HepG2 (cell line): ENCODE results near the gene GRK3. TPM values are rescaled to one million over a fixed set of nuclear protein-coding genes. Genes with fewer than 3 reads are reported as not detected.

ENCODE experiments used
- ATAC-seq: fragments of 200-7000 bp; cut with Tn5 transposase; 3 replicates; pipeline ENCODE4 v1.9.1; 2020; ENCODE audit warnings: mild to moderate bottlenecking, moderate library complexity
- BruUV-seq: library from RNA; stranded (reverse); fragments of 400-500 nt; replicated peaks from 2 replicates; lab custom pipeline; 2021; lab: Mats Ljungman, UMichigan
- CTCF ChIA-PET: fragments of 300-600 bp; formaldehyde crosslinking; extraction: SDS; loops from one replicate; lab custom pipeline; 2021; ENCODE audit warnings: low total read pairs, inconsistent platforms, low intra/inter-chr PET ratio; lab: Yijun Ruan, JAX
- POLR2A ChIA-PET: fragments of 350-600 bp; sonication (Branson Sonifier 250); formaldehyde crosslinking; loops from one replicate; lab custom pipeline; 2020; ENCODE audit warnings: antibody characterized with exemption, inconsistent platforms; lab: Yijun Ruan, JAX
- DNase-seq: peaks from one replicate; pipeline ENCODE4 v3.0.0-alpha.2; 2015; ENCODE audit warnings: low spot score
- FAIRE-seq: peaks from 3 replicates; lab custom pipeline; 2011; peaks lifted over from hg19 to GRCh38; lab: Jason Lieb, UNC
- H2AFZ ChIP-seq: one replicate; pipeline ENCODE4 v1.6.1; 2011; ENCODE audit warnings: low read length, inconsistent platforms
- H3K27ac ChIP-seq: fragments of 300-600 bp; 3 replicates; pipeline ENCODE4 v1.8.0; 2011; ENCODE audit warnings: mixed run types, mild to moderate bottlenecking, mixed read lengths, low read length, inconsistent platforms; ENCODE audit not compliant: insufficient read depth; ENCODE audit errors: extremely low read length
- H3K27me3 ChIP-seq, 2 experiments: fragments of 200-600 bp in 1 of 2; 2 replicates in 1 of 2; 3 replicates in 1 of 2; pipeline versions ENCODE4 v1.6.0 to v1.8.0; 2011; ENCODE audit warnings: low read length in 2 of 2, mild to moderate bottlenecking in 2 of 2, moderate library complexity in 2 of 2, inconsistent platforms in 1 of 2; ENCODE audit not compliant: insufficient read depth in 2 of 2, control insufficient read depth in 1 of 2
- H3K36me3 ChIP-seq, 2 experiments: fragments of 200-600 bp in 1 of 2; replicated peaks in 1 of 2; 2 replicates in 1 of 2; 3 replicates in 1 of 2; pipeline versions ENCODE4 v1.5.1 to v1.8.0; 2011; ENCODE audit warnings: low read length in 2 of 2, inconsistent platforms in 1 of 2; ENCODE audit not compliant: insufficient read depth in 2 of 2, control insufficient read depth in 1 of 2
- H3K4me1 ChIP-seq: 2 replicates; pipeline ENCODE4 v1.5.1; 2012; ENCODE audit warnings: low read length, inconsistent platforms; ENCODE audit not compliant: insufficient read depth
- H3K4me2 ChIP-seq: 2 replicates; pipeline ENCODE4 v1.6.0; 2011; ENCODE audit warnings: low read depth, low read length, inconsistent platforms
- H3K4me3 ChIP-seq, 3 experiments: fragments of 200-600 bp in 1 of 3; sonication (generic), shearing (Covaris generic) in 1 of 3; replicated peaks in 1 of 3; 2 replicates each; pipeline ENCODE4 v1.5.1; 2011 to 2016; ENCODE audit warnings: low read length in 3 of 3, inconsistent platforms in 2 of 3, low read depth in 2 of 3, mild to moderate bottlenecking in 2 of 3, control low read depth in 1 of 3, mixed read lengths in 1 of 3; ENCODE audit not compliant: insufficient read depth in 1 of 3
- H3K79me2 ChIP-seq: one replicate; pipeline ENCODE4 v1.6.1; 2011; ENCODE audit warnings: low read length, inconsistent platforms; ENCODE audit not compliant: insufficient read depth
- H3K9ac ChIP-seq: 2 replicates; pipeline ENCODE4 v1.6.0; 2011; ENCODE audit warnings: mild to moderate bottlenecking, low read depth, low read length, inconsistent platforms; ENCODE audit not compliant: insufficient read depth
- H3K9me3 ChIP-seq: 2 replicates; pipeline ENCODE4 v1.5.1; 2012; ENCODE audit warnings: mild to moderate bottlenecking, low read length
- H4K20me1 ChIP-seq: 2 replicates; pipeline ENCODE4 v1.6.0; 2011; ENCODE audit warnings: inconsistent platforms, mild to moderate bottlenecking, low read length, moderate library complexity; ENCODE audit not compliant: insufficient read depth
- BCL6 ChIP-seq: IDR thresholded peaks from 2 replicates; pipeline ENCODE4 v1.6.1; 2016; ENCODE audit warnings: missing genetic modification reagents, missing compliant biosample characterization
- NAIF1 ChIP-seq: sonication (generic); formaldehyde crosslinking; IDR thresholded peaks from 2 replicates; pipeline ENCODE4 v1.5.0; 2020; ENCODE audit warnings: mild to moderate bottlenecking, missing genetic modification reagents, borderline replicate concordance
- NR2F6 ChIP-seq, 2 experiments: IDR thresholded peaks; 2 replicates each; pipeline ENCODE4 v1.6.1; 2016; ENCODE audit warnings: antibody characterized with exemption in 1 of 2, mild to moderate bottlenecking in 1 of 2
- SPEN ChIP-seq: sonication (generic); formaldehyde crosslinking; IDR thresholded peaks from 2 replicates; pipeline ENCODE4 v1.5.1; 2020; ENCODE audit warnings: low read depth, mild to moderate bottlenecking, missing genetic modification reagents
- TEAD3 ChIP-seq: optimal IDR thresholded peaks from 2 replicates; pipeline ENCODE3; 2016; ENCODE audit warnings: borderline replicate concordance
- ZNF121 ChIP-seq: sonication (generic); formaldehyde crosslinking; IDR thresholded peaks from 2 replicates; pipeline ENCODE4 v1.5.0; 2020; ENCODE audit warnings: mild to moderate bottlenecking, missing genetic modification reagents
- WGBS: methylation state at CpG from one replicate; pipeline ENCODE4 v1.1.6; 2017; ENCODE audit warnings: low lambda C conversion rate; 5-methylcytosine and 5-hydroxymethylcytosine counted together
- in situ Hi-C: cut with HindIII; loops from 2 replicates; pipeline ENCODE4 v1.10.0; 2017; ENCODE audit warnings: low pct_unique_long_range_greater_than_20kb; ENCODE audit not compliant: extremely low pct_ligation_motif_present
- intact Hi-C: fragments of 100-400 bp; cut with micrococcal nuclease; formaldehyde crosslinking; loops from one replicate; pipeline ENCODE4 v1.10.0; 2022; ENCODE audit not compliant: unreplicated experiment
- polyA plus RNA-seq, 8 experiments: library from polyadenylated mRNA; depleted of rRNA in 3 of 8; stranded (reverse) in 7 of 8; unstranded in 1 of 8; fragments of >200 nt; fragmentation: Illumina TruSeq in 4 of 8; extraction: Trizol in 4 of 8; gene quantifications; 2 replicates each; pipeline versions ENCODE4 v1.2.1 to v1.2.3, GENCODE V29; 2011 to 2016; ENCODE audit warnings: low read depth in 4 of 8, missing spikeins in 1 of 8, mixed read lengths in 1 of 8; ENCODE audit not compliant: insufficient read depth in 1 of 8
- total RNA-seq, 5 experiments: library from RNA; depleted of rRNA; stranded (reverse); fragments of >200 nt; fragmentation: Illumina TruSeq; extraction: Trizol; gene quantifications; 2 replicates each; pipeline ENCODE4 v1.2.3, GENCODE V29; 2016; ENCODE audit warnings: low read depth in 1 of 5
- TF ChIP-seq, protein P1 (sequence below): sonication (generic); formaldehyde crosslinking; IDR thresholded peaks from 2 replicates; pipeline ENCODE4 v1.4.0; 2020; ENCODE audit warnings: missing genetic modification reagents, mild to moderate bottlenecking, borderline replicate concordance

GRK3 gene
- total and polyA plus RNA-seq, 2 of the 13 experiments (the other 11 are each of a cell fraction or from before 2014, with no cell fraction given) = 8.5 to 16.7 TPM

DNA sequence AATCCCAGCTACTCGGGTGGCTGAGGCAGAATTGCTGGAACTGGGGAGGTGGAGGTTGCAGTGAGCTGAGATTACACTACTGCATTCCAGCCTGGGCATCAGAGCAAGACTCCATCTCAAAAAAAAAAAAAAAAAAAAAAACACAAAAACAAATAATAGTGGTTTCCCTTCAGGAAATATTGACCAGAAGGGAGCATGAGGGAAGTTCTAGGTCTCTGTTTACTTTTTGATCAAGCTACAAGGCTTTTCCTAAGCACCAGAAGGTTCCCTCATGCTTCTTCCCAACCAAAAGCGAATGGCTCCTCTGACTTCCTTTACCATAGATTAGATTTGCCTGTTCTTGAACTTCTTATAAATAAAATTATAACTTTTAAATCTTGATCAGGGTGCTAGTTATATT, 195.8 kb downstream of the GRK3 start:
- no peaks in the 10 kb centered on the region for H4K20me1 ChIP-seq
- no peak overlapping the region for H3K27ac ChIP-seq
- no TSS peak for BruUV-seq
- WGBS = 14% methylated on average over 2 of the region's 2 CpGs
- H3K79me2 ChIP-seq = no peaks in the 10 kb centered on the region
- ATAC-seq (peak; percentile 18; the same call in 1 of the 3 replicates), DNase-seq (peak; percentile 32), FAIRE-seq (no peak)
- H3K4me3 ChIP-seq = no peak overlapping the region
- peaks cover 34% of the 10 kb centered on the region for H3K4me1 ChIP-seq
- in situ Hi-C loops (no loop called here), intact Hi-C loops (no loop called here)
- no peaks in the 10 kb centered on the region for H3K36me3 ChIP-seq
- no peak overlapping the region for H3K9ac ChIP-seq
- no peak overlapping the region for H2AFZ ChIP-seq
- no peaks in the 10 kb centered on the region for H3K9me3 ChIP-seq
- no peak overlapping the region for H3K4me2 ChIP-seq
- no peak for TF ChIP-seq NAIF1
- peak; percentile 4 for TF ChIP-seq TEAD3 (CRISPR knock-in tag)
- 0 out of 2 replicates have a peak, but pooled peaks have one; percentile 4 for TF ChIP-seq NR2F6 (IDR thresholded peaks at IDR 0.05)
- no peak for TF ChIP-seq NR2F6 (CRISPR knock-in tag; IDR thresholded peaks at IDR 0.05)
- TF ChIP-seq, protein P1, sequence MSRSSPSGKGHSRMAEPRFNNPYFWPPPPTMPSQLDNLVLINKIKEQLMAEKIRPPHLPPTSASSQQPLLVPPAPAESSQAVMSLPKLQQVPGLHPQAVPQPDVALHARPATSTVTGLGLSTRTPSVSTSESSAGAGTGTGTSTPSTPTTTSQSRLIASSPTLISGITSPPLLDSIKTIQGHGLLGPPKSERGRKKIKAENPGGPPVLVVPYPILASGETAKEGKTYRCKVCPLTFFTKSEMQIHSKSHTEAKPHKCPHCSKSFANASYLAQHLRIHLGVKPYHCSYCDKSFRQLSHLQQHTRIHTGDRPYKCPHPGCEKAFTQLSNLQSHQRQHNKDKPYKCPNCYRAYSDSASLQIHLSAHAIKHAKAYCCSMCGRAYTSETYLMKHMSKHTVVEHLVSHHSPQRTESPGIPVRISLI (CRISPR knock-in tag) = 0 out of 2 replicates have a peak, but pooled peaks have one; percentile 10
- no peak for TF ChIP-seq SPEN
- TF ChIP-seq BCL6 (CRISPR knock-in tag) = 0 out of 2 replicates have a peak, but pooled peaks have one; percentile 2
- 0 out of 2 replicates have a peak, but pooled peaks have one; percentile 16 for TF ChIP-seq ZNF121 (CRISPR knock-in tag)
- CTCF ChIA-PET = no interaction called here
- H3K27me3 ChIP-seq = peaks cover 0 to 1% of the 10 kb centered on the region in 2 experiments; a peak in 1 of 5 replicates
- POLR2A ChIA-PET = interaction anchor here (0.6 kb wide), 1 partner anchor 314 kb away, joined by 6 read pairs; no protein-coding TSS in a partner anchor
